ENCODE results near the gene MRPS9.

MRPS9 gene

GRCh38 chr2:105055613-105056012 is 17.7 kb downstream of the MRPS9 start:
- H3K4me1 ChIP-seq (ENCODE audit: control insufficient read depth in 5 of 5, insufficient read depth in 5 of 5, low read length in 5 of 5), result no peaks in the 10 kb centered on the region
- H3K27me3 ChIP-seq (ENCODE audit: control insufficient read depth in 5 of 5, insufficient read depth in 4 of 5, low read length in 5 of 5), result no peaks in the 10 kb centered on the region
- no peak overlapping the region for H3K9ac ChIP-seq (ENCODE audit: low read length in 5 of 5)
- H3K9me3 ChIP-seq (ENCODE audit: control insufficient read depth in 5 of 5, low read length in 5 of 5), result peaks cover 0 to 3% (median 0%) of the 10 kb centered on the region in 5 donors
- H3K36me3 ChIP-seq (ENCODE audit: control insufficient read depth in 5 of 5, insufficient read depth in 5 of 5, low read length in 5 of 5), result peaks cover 0 to 14% (median 5%) of the 10 kb centered on the region in 5 donors
- no peak overlapping the region for H3K27ac ChIP-seq (ENCODE audit: low read depth, low read length)
- H3K4me3 ChIP-seq (ENCODE audit: low read depth in 1 of 5, low read length in 5 of 5), result no peak overlapping the region

GRCh38 chr2:105056245-105056644 is 18.4 kb downstream of the MRPS9 start:
- H3K4me3 ChIP-seq (ENCODE audit: low read depth in 1 of 5, low read length in 5 of 5), result no peak overlapping the region
- no peaks in the 10 kb centered on the region for H3K27me3 ChIP-seq (ENCODE audit: control insufficient read depth in 5 of 5, insufficient read depth in 4 of 5, low read length in 5 of 5)
- no peak overlapping the region for H3K9ac ChIP-seq (ENCODE audit: low read length in 5 of 5)
- no peak overlapping the region for H3K27ac ChIP-seq (ENCODE audit: low read depth, low read length)
- peaks cover 0 to 7% (median under 1%) of the 10 kb centered on the region in 5 donors for H3K36me3 ChIP-seq (ENCODE audit: control insufficient read depth in 5 of 5, insufficient read depth in 5 of 5, low read length in 5 of 5)
- H3K9me3 ChIP-seq (ENCODE audit: control insufficient read depth in 5 of 5, low read length in 5 of 5), result peaks cover 0 to 3% (median 0%) of the 10 kb centered on the region in 5 donors
- no peaks in the 10 kb centered on the region for H3K4me1 ChIP-seq (ENCODE audit: control insufficient read depth in 5 of 5, insufficient read depth in 5 of 5, low read length in 5 of 5)

- Histone ChIP-seq H3K4me3 (ENCODE audit: low read depth in 1 of 5, low read length in 5 of 5) (no peak overlapping the region), H3K27me3 (ENCODE audit: control insufficient read depth in 5 of 5, insufficient read depth in 4 of 5, low read length in 5 of 5) (no peaks in the 10 kb centered on the region), H3K9ac (ENCODE audit: low read length in 5 of 5) (no peak overlapping the region), H3K27ac (ENCODE audit: low read depth, low read length) (no peak overlapping the region), H3K36me3 (ENCODE audit: control insufficient read depth in 5 of 5, insufficient read depth in 5 of 5, low read length in 5 of 5) (peaks cover 0 to 7% (median 2%) of the 10 kb centered on the region in 5 donors), H3K9me3 (ENCODE audit: control insufficient read depth in 5 of 5, low read length in 5 of 5) (peaks cover 0 to 3% (median 0%) of the 10 kb centered on the region in 5 donors), H3K4me1 (ENCODE audit: control insufficient read depth in 5 of 5, insufficient read depth in 5 of 5, low read length in 5 of 5) (no peaks in the 10 kb centered on the region)
These were observed 19.1 kb downstream of the MRPS9 start for GRCh38 chr2:105057005-105057404.

- H3K27me3 ChIP-seq (ENCODE audit: control insufficient read depth in 5 of 5, insufficient read depth in 4 of 5, low read length in 5 of 5), result no peaks in the 10 kb centered on the region
- no peaks in the 10 kb centered on the region for H3K9me3 ChIP-seq (ENCODE audit: control insufficient read depth in 5 of 5, low read length in 5 of 5)
- no peaks in the 10 kb centered on the region for H3K4me1 ChIP-seq (ENCODE audit: control insufficient read depth in 5 of 5, insufficient read depth in 5 of 5, low read length in 5 of 5)
- no peak overlapping the region for H3K9ac ChIP-seq (ENCODE audit: low read length in 5 of 5)
- no peak overlapping the region for H3K27ac ChIP-seq (ENCODE audit: low read depth, low read length)
- H3K36me3 ChIP-seq (ENCODE audit: control insufficient read depth in 5 of 5, insufficient read depth in 5 of 5, low read length in 5 of 5), result peaks cover 0 to 18% (median 4%) of the 10 kb centered on the region in 5 donors
- no peak overlapping the region for H3K4me3 ChIP-seq (ENCODE audit: low read depth in 1 of 5, low read length in 5 of 5)
These were observed 23.7 kb downstream of the MRPS9 start for GRCh38 chr2:105061560-105061959.

- H3K9me3 ChIP-seq (ENCODE audit: control insufficient read depth in 5 of 5, low read length in 5 of 5), result no peaks in the 10 kb centered on the region
- H3K36me3 ChIP-seq (ENCODE audit: control insufficient read depth in 5 of 5, insufficient read depth in 5 of 5, low read length in 5 of 5), result peaks cover 0 to 18% (median 4%) of the 10 kb centered on the region in 5 donors
- no peaks in the 10 kb centered on the region for H3K27me3 ChIP-seq (ENCODE audit: control insufficient read depth in 5 of 5, insufficient read depth in 4 of 5, low read length in 5 of 5)
- H3K4me1 ChIP-seq (ENCODE audit: control insufficient read depth in 5 of 5, insufficient read depth in 5 of 5, low read length in 5 of 5), result no peaks in the 10 kb centered on the region
- no peak overlapping the region for H3K9ac ChIP-seq (ENCODE audit: low read length in 5 of 5)
- H3K4me3 ChIP-seq (ENCODE audit: low read depth in 1 of 5, low read length in 5 of 5), result no peak overlapping the region
- no peak overlapping the region for H3K27ac ChIP-seq (ENCODE audit: low read depth, low read length)
These were observed 24.3 kb downstream of the MRPS9 start for GRCh38 chr2:105062158-105062557.

GRCh38 chr2:105068387-105068786 is 30.5 kb downstream of the MRPS9 start:
- Histone ChIP-seq H3K4me3 (ENCODE audit: low read depth in 1 of 5, low read length in 5 of 5) (no peak overlapping the region), H3K9me3 (ENCODE audit: control insufficient read depth in 5 of 5, low read length in 5 of 5) (no peaks in the 10 kb centered on the region), H3K36me3 (ENCODE audit: control insufficient read depth in 5 of 5, insufficient read depth in 5 of 5, low read length in 5 of 5) (peaks cover 0 to 15% (median 9%) of the 10 kb centered on the region in 5 donors), H3K4me1 (ENCODE audit: control insufficient read depth in 5 of 5, insufficient read depth in 5 of 5, low read length in 5 of 5) (no peaks in the 10 kb centered on the region), H3K27ac (ENCODE audit: low read depth, low read length) (no peak overlapping the region), H3K27me3 (ENCODE audit: control insufficient read depth in 5 of 5, insufficient read depth in 4 of 5, low read length in 5 of 5) (no peaks in the 10 kb centered on the region), H3K9ac (ENCODE audit: low read length in 5 of 5) (no peak overlapping the region)

GRCh38 chr2:105068875-105069274 is 31.0 kb downstream of the MRPS9 start:
- no peak overlapping the region for H3K27ac ChIP-seq (ENCODE audit: low read depth, low read length)
- no peak overlapping the region for H3K4me3 ChIP-seq (ENCODE audit: low read depth in 1 of 5, low read length in 5 of 5)
- no peaks in the 10 kb centered on the region for H3K27me3 ChIP-seq (ENCODE audit: control insufficient read depth in 5 of 5, insufficient read depth in 4 of 5, low read length in 5 of 5)
- H3K36me3 ChIP-seq (ENCODE audit: control insufficient read depth in 5 of 5, insufficient read depth in 5 of 5, low read length in 5 of 5), result peaks cover 0 to 15% (median 9%) of the 10 kb centered on the region in 5 donors
- no peak overlapping the region for H3K9ac ChIP-seq (ENCODE audit: low read length in 5 of 5)
- no peaks in the 10 kb centered on the region for H3K4me1 ChIP-seq (ENCODE audit: control insufficient read depth in 5 of 5, insufficient read depth in 5 of 5, low read length in 5 of 5)
- no peaks in the 10 kb centered on the region for H3K9me3 ChIP-seq (ENCODE audit: control insufficient read depth in 5 of 5, low read length in 5 of 5)

- H3K27ac ChIP-seq (ENCODE audit: low read depth, low read length), result no peak overlapping the region
- H3K4me3 ChIP-seq (ENCODE audit: low read depth in 1 of 5, low read length in 5 of 5), result no peak overlapping the region
- no peaks in the 10 kb centered on the region for H3K4me1 ChIP-seq (ENCODE audit: control insufficient read depth in 5 of 5, insufficient read depth in 5 of 5, low read length in 5 of 5)
- peaks cover 0 to 16% (median 5%) of the 10 kb centered on the region in 5 donors for H3K36me3 ChIP-seq (ENCODE audit: control insufficient read depth in 5 of 5, insufficient read depth in 5 of 5, low read length in 5 of 5)
- no peaks in the 10 kb centered on the region for H3K9me3 ChIP-seq (ENCODE audit: control insufficient read depth in 5 of 5, low read length in 5 of 5)
- no peaks in the 10 kb centered on the region for H3K27me3 ChIP-seq (ENCODE audit: control insufficient read depth in 5 of 5, insufficient read depth in 4 of 5, low read length in 5 of 5)
- H3K9ac ChIP-seq (ENCODE audit: low read length in 5 of 5), result no peak overlapping the region
These were observed 32.4 kb downstream of the MRPS9 start for GRCh38 chr2:105070010-105070865.

GRCh38 chr2:105071379-105071778 is 33.5 kb downstream of the MRPS9 start:
- Histone ChIP-seq H3K27me3 (ENCODE audit: control insufficient read depth in 5 of 5, insufficient read depth in 4 of 5, low read length in 5 of 5) (no peaks in the 10 kb centered on the region), H3K27ac (ENCODE audit: low read depth, low read length) (no peak overlapping the region), H3K9ac (ENCODE audit: low read length in 5 of 5) (no peak overlapping the region), H3K4me3 (ENCODE audit: low read depth in 1 of 5, low read length in 5 of 5) (no peak overlapping the region), H3K4me1 (ENCODE audit: control insufficient read depth in 5 of 5, insufficient read depth in 5 of 5, low read length in 5 of 5) (no peaks in the 10 kb centered on the region), H3K36me3 (ENCODE audit: control insufficient read depth in 5 of 5, insufficient read depth in 5 of 5, low read length in 5 of 5) (peaks cover 0 to 16% (median 3%) of the 10 kb centered on the region in 5 donors), H3K9me3 (ENCODE audit: control insufficient read depth in 5 of 5, low read length in 5 of 5) (no peaks in the 10 kb centered on the region)

GRCh38 chr2:105072039-105072438 is 34.2 kb downstream of the MRPS9 start:
- Histone ChIP-seq H3K4me1 (ENCODE audit: control insufficient read depth in 5 of 5, insufficient read depth in 5 of 5, low read length in 5 of 5) (no peaks in the 10 kb centered on the region), H3K9ac (ENCODE audit: low read length in 5 of 5) (no peak overlapping the region), H3K4me3 (ENCODE audit: low read depth in 1 of 5, low read length in 5 of 5) (no peak overlapping the region), H3K36me3 (ENCODE audit: control insufficient read depth in 5 of 5, insufficient read depth in 5 of 5, low read length in 5 of 5) (peaks cover 0 to 16% (median 3%) of the 10 kb centered on the region in 5 donors), H3K27me3 (ENCODE audit: control insufficient read depth in 5 of 5, insufficient read depth in 4 of 5, low read length in 5 of 5) (no peaks in the 10 kb centered on the region), H3K27ac (ENCODE audit: low read depth, low read length) (no peak overlapping the region), H3K9me3 (ENCODE audit: control insufficient read depth in 5 of 5, low read length in 5 of 5) (no peaks in the 10 kb centered on the region)
